ENCODE data around the gene DYNC2I2.
"Not testable (repeated sequence)": the region's sequence is repeated elsewhere in the genome, so short reads cannot be mapped to it uniquely, and the experiment has no call there.

Gene DYNC2I2

DNA sequence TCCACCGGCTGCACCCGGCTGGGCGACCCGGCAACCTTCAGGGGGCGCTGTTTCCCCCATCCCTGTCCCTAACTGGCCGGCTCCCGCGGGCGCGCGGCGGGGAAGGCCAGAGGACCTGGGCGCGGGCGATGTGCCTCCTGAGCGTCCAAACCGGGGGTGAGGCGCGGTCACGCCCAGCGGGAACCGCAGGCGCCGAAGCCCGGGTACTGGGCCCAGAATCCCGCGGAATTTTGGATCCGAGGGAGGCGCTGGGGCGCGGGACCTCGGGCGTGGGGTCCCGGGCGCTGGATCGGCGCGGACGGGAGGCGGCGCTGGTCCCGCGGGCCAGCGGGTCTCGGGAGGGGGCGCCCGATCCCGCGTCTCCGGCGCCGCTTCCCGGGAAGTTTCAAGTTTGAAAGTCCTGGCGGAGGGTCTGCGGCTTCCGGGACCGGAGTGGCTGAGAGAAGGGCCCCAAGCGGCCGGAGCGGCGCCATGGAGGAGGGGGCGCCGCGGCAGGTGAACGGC, 45.9 kb upstream of the DYNC2I2 start, which contains the start of gene PKN3:
PKN3 (plus strand) TSS at position 59 of the 504 bp plus-strand sequence; CDS start at position 472, 413 bp downstream.
- no peaks in the 10 kb centered on the region for H3K36me3 ChIP-seq (ENCODE audit: low read length)
- H3K27me3 ChIP-seq (ENCODE audit: low read length): no peaks in the 10 kb centered on the region
- TF ChIP-seq, protein P1, sequence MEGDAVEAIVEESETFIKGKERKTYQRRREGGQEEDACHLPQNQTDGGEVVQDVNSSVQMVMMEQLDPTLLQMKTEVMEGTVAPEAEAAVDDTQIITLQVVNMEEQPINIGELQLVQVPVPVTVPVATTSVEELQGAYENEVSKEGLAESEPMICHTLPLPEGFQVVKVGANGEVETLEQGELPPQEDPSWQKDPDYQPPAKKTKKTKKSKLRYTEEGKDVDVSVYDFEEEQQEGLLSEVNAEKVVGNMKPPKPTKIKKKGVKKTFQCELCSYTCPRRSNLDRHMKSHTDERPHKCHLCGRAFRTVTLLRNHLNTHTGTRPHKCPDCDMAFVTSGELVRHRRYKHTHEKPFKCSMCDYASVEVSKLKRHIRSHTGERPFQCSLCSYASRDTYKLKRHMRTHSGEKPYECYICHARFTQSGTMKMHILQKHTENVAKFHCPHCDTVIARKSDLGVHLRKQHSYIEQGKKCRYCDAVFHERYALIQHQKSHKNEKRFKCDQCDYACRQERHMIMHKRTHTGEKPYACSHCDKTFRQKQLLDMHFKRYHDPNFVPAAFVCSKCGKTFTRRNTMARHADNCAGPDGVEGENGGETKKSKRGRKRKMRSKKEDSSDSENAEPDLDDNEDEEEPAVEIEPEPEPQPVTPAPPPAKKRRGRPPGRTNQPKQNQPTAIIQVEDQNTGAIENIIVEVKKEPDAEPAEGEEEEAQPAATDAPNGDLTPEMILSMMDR (IDR thresholded peaks at IDR 0.05; ENCODE audit: insufficient read depth, low read length, poor library complexity, severe bottlenecking): peak; percentile 95
- no peak for TF ChIP-seq EZH2phosphoT487 (conservative IDR thresholded peaks at IDR 0.05; ENCODE audit: low read length)
- no peaks in the 10 kb centered on the region for H4K20me1 ChIP-seq (ENCODE audit: low read depth, low read length)
- peaks cover 9% of the 10 kb centered on the region; the same call in 1 of the 2 replicates for H3K79me2 ChIP-seq (ENCODE audit: insufficient read depth, low read length)
- H3K4me2 ChIP-seq (ENCODE audit: low read depth, low read length, poor library complexity, severe bottlenecking): peak within 1 kb of the TSS; percentile 72
- H2AFZ ChIP-seq (ENCODE audit: low read depth, low read length, severe bottlenecking): peak within 1 kb of the TSS; percentile 98
- peak within 1 kb of the TSS; percentile 52 for H3K27ac ChIP-seq (ENCODE audit: low read depth, low read length)
- H3K9me3 ChIP-seq (ENCODE audit: insufficient read depth, low read length): no peaks in the 10 kb centered on the region
- H3K4me3 ChIP-seq (ENCODE audit: insufficient read depth, low read length, poor library complexity, severe bottlenecking): peak within 1 kb of the TSS; percentile 87
- peaks cover 18% of the 10 kb centered on the region for H3F3A ChIP-seq (ENCODE audit: insufficient read depth)
- peak within 1 kb of the TSS; percentile 90 for H3K9ac ChIP-seq (ENCODE audit: low read length)
- H3K9me2 ChIP-seq (replicated peaks; ENCODE audit: insufficient read depth, low read length): no peaks in the 10 kb centered on the region

DNA sequence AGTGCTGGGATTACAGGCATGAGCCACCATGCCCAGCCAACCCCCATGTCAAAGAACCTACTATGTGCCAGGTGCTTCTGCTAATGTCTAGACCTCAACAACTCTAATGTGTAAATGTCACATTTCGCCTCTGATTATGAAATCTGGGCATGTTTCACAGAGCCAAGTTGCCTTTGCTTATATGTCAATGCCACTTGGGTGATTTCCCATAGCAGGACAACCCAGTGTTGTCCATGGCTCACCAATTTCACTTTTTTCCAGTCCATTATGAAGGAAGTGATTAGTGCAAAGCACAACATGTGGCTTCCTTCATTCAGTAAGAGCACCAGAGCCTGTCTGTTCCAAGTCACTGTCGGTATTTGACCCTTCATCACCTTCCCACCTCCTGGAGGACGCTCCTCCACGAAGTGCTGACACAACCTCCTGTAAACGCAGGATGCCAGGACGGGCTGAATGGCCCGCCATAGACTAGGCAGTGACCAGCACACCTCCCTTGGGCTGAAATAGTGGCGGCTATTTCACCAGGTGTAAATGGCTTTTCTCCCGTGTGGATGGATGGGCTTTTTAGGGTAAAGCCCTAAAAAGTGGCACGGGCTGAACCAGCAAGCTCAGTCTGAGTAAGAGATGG, 44.7 kb upstream of the DYNC2I2 start:
- Histone ChIP-seq H3K79me2 (ENCODE audit: insufficient read depth, low read length) (peaks cover 9% of the 10 kb centered on the region; the same call in 1 of the 2 replicates), H3K9me3 (ENCODE audit: insufficient read depth, low read length) (no peaks in the 10 kb centered on the region), H2AFZ (ENCODE audit: low read depth, low read length, severe bottlenecking) (no peak overlapping the region), H3K9ac (ENCODE audit: low read length) (no peak overlapping the region), H3F3A (ENCODE audit: insufficient read depth) (peaks cover 29% of the 10 kb centered on the region), H3K27me3 (ENCODE audit: low read length) (no peaks in the 10 kb centered on the region), H3K27ac (ENCODE audit: low read depth, low read length) (no peak overlapping the region), H3K9me2 (replicated peaks; ENCODE audit: insufficient read depth, low read length) (no peaks in the 10 kb centered on the region), H3K4me3 (ENCODE audit: insufficient read depth, low read length, poor library complexity, severe bottlenecking) (no peak overlapping the region), H3K36me3 (ENCODE audit: low read length) (peaks cover 4% of the 10 kb centered on the region), H4K20me1 (ENCODE audit: low read depth, low read length) (no peaks in the 10 kb centered on the region; the same call in 1 of the 2 replicates), H3K4me2 (ENCODE audit: low read depth, low read length, poor library complexity, severe bottlenecking) (no peak overlapping the region)
- no peak for TF ChIP-seq EZH2phosphoT487 (conservative IDR thresholded peaks at IDR 0.05; ENCODE audit: low read length)
- TF ChIP-seq, protein P1 (IDR thresholded peaks at IDR 0.05; ENCODE audit: insufficient read depth, low read length, poor library complexity, severe bottlenecking): no peak

DNA sequence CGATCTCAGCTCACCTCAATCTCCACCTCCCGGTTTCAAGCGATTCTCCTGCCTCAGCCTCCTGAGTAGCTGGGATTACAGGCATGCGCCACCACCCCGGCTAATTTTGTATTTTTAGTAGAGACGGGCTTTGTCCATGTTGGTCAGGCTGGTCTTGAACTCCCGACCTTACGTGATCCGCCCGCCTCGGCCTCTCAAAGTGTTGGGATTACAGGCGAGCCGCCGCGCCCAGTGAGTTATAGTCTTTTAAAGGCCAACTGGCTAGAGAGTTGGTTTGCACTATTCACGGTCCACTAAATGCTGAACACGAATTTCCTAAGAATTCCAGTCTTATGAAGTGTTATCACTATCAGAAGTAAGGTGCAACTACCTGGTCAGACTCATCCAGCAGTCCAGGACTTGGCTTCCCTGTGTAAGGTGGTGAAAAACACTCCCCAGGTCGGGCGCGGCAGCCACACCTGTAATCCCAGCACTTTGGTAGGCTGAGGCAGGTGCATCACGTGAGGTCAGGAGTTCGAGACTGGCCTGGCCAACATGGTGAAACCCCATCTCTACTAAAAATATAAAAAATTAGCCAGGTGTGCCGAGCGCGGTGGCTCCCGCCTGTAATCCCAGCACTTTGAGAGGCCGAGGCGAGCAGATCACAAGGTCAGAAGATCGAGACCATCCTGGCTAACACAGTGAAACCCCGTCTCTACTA, 42.6 kb upstream of the DYNC2I2 start:
- not testable (repeated sequence) for H4K20me1 ChIP-seq (ENCODE audit: low read depth, low read length); H3K9me2 ChIP-seq (replicated peaks; ENCODE audit: insufficient read depth, low read length); H3K9me3 ChIP-seq (ENCODE audit: insufficient read depth, low read length); H3K9ac ChIP-seq (ENCODE audit: low read length); H3K4me3 ChIP-seq (ENCODE audit: insufficient read depth, low read length, poor library complexity, severe bottlenecking); H3K79me2 ChIP-seq (ENCODE audit: insufficient read depth, low read length); H2AFZ ChIP-seq (ENCODE audit: low read depth, low read length, severe bottlenecking); H3K4me2 ChIP-seq (ENCODE audit: low read depth, low read length, poor library complexity, severe bottlenecking); H3K27me3 ChIP-seq (ENCODE audit: low read length); H3K27ac ChIP-seq (ENCODE audit: low read depth, low read length)
- Histone ChIP-seq H3K36me3 (ENCODE audit: low read length) (peaks cover 17% of the 10 kb centered on the region), H3F3A (ENCODE audit: insufficient read depth) (peaks cover 45% of the 10 kb centered on the region)
